Activated T-cell treated with anti-CD3 and anti-CD28 coated beads for 48 hours (primary cell): ENCODE data around the gene PIK3CG.
"Not testable (repeated sequence)": the region's sequence is repeated elsewhere in the genome, so short reads cannot be mapped to it uniquely, and the experiment has no call there.

Experiments used
- DNase-seq: peaks from one replicate; pipeline ENCODE4 v3.0.0-alpha.2; 2020; ENCODE audit warnings: low read depth

The PIK3CG gene

GRCh38 chr7:106887421-106887820 is 22.3 kb downstream of the PIK3CG start:
- no peak for DNase-seq

- no peak for DNase-seq
These were observed 23.1 kb downstream of the PIK3CG start for GRCh38 chr7:106888204-106888603.

- no peak for DNase-seq
These were observed 25.9 kb downstream of the PIK3CG start for GRCh38 chr7:106890952-106891351.

DNA sequence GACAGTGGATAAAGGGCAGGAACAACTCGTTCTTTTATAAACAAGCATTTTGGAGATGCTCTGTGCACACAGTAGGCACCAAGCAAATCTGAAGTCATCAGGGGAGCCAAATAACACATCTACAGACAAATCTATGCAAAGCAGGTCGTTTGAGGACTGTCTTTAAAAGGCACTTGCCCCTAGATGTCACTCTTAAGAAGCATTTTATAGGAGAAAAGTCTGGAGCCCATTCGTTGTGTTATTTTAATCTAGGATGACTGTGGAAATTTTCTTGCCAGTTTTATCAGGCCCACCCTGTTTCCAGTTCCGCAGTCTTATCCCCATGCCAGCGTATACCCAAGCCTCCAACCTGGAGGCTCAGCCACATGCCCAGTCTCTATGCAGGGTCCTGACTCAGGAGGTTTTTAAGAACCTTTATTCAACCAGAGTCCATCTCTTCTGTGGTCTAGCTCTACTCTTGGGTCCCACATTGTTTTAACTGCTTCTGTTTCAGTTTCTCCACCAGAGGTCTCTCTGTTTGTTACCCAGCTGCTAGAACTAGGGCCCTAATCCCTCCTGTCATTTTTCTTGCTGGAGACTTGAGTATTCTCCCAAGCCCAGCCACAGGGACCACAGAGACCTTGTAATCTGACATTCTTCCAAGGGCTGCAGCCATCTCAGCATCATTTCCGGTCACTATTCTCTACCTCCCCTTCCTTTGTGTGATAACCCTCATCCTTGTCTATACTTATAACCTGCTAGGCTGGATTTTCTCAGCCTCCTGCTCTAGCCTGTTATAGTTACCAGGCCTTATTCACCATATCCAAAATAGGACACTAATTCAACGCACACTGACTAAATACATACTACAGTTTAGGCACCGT is 26.7 kb downstream of the PIK3CG start:
- DNase-seq, result no peak

GRCh38 chr7:106893591-106893990 is 28.5 kb downstream of the PIK3CG start:
- no peak for DNase-seq

DNA sequence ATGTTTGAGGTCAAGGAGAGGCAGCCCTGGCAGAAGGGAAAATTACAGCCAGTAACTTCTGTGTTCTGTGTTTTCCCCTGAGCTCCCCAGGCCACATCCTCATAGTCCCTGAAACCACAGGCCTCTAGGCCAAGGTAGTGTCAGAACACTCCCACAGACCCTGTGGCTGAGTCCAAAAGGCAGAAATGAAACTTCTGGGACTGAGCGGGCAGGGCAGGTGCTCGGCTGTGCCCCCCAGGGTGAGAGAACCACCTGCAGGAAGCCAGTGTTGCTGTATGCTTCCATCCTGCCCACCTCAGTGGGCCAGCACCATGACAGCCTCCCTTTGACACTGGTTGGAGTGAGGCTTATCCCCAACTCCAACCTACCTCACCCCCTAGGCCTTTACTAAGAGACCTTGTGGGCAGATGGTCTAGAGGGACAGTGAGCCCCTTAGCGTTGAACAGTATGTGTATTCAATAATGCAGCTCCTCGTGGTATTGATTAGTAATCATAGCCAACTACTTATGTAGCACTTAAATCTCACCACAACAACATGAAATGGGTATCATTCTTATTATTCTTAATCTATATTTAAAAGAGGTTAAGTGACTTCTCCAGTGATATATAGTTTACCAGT is 30.3 kb downstream of the PIK3CG start:
- peak; percentile 11 for DNase-seq

GRCh38 chr7:106896231-106896630 is 31.1 kb downstream of the PIK3CG start:
- DNase-seq, result no peak

- not testable (repeated sequence) for DNase-seq
These were observed 32.5 kb downstream of the PIK3CG start for GRCh38 chr7:106897553-106897952.

GRCh38 chr7:106898967-106899366 is 33.9 kb downstream of the PIK3CG start:
- not testable (repeated sequence) for DNase-seq

DNA sequence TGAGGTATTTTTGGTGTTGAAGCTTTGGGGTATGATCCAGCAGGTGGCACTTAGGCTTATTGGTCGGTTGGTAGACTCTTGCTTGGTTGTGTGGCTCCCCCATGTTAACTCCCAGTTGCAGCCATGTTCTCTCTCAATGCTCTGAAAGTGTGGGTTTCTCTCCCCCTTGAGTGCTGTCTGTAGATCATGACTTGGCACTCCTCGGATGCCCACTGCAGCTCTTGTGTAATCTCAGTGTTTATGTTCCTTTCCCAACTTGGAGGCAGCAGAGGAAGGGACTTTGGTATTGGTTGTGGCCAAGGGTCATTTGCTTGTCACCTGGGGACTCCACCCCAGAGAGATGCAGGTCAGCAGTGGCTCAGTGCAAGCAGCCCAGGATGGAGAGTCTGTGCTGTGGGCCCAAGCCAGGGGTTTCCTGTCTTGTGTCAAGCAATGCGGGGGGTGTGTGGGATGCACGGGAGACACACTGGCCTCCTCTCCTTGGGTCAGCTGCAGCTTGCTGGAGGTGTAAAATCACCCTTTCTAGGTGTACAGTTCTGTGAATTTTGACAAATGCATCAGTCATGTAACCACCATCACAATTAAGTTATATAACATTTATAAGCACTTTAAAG is 36.9 kb downstream of the PIK3CG start:
- no peak for DNase-seq

DNA sequence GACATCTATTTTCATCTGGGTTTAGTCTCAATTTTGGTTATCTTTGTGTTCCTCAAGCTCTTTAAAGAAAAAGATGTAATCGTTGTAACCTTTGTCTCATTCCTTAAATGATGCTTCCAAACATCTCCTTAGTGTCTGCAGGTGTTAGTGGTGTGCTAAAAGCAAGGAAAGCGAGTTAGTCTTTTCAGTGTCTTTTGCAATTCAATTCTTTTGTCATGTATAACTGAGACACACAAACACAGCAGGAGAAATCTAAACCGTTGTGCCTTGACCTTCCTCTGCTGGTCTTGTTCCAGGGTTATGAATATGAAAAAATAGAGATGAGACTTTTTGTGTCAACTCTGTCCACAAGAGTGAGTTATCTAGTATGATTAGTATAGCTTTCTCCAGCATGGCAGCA is 40.7 kb downstream of the PIK3CG start:
- no peak for DNase-seq

- no peak for DNase-seq
These were observed 46.9 kb downstream of the PIK3CG start for GRCh38 chr7:106911959-106912358.

DNA sequence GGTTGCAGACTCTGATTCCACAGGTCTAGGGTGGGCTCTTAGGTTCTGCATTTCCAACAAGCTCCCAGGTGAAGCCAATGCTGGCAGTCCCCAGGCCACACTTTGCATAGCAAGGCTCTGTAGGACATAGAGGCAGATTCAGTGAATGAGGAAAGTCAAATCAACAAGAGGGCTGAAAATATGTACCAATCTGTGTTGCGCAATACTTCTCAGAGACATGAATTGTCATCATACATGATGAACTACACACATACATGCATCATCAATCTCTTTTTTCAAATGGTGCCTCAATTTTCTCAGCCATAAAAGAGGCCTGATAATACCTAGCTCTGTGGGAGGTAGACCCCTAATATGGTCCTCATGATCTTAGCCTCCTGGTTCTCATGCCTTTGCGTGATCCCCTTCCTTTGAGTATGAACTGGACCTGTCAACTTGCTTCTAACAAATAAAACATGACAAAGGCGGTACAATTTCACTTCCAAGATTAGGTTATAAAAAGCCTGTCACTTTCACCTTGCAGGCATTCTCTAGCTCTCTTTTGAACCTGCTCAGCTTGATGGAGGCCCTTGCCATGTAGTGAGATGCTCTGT is 49.0 kb downstream of the PIK3CG start:
- DNase-seq, result no peak

DNA sequence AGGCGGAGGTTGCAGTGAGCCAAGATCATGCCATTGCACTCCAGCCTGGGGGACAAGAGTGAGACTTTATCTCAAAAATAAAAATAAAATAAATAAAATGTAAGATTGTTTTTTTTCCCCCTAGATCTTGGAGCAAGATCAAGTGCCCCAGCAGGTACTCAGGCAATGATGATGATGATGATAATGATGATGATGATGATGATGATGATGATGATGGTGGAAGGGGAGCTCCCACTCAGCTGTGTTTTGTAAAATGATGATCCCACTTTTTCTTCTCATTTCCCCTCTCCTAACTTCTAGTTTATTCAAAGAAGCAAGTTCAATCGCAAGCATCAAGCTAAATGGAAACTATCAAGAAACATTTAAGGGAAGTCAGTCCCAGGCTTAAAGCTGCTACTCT is 50.3 kb downstream of the PIK3CG start:
- no peak for DNase-seq

GRCh38 chr7:106915873-106916272 is 50.8 kb downstream of the PIK3CG start:
- no peak for DNase-seq

- no peak for DNase-seq
These were observed 51.6 kb downstream of the PIK3CG start for GRCh38 chr7:106916679-106917078.

DNA sequence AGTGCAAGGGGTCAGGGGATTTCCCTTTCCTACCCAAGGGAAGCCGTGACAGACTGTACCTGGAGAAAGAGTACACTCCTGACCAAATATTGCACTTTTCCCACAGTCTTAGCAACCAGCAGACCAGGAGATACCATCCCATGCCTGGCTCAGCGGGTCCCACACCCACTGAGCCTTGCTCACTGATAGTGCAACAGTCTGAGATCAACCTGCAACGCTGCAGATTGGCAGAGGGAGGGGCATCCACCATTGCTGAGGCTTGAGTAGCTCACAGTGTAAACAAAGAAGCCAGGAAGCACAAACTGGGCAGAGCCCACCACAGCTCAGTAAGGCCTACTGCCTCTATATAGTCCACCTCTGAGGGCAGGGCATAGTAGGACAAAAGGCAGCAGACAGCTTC is 53.9 kb downstream of the PIK3CG start:
- DNase-seq, result no peak

DNA sequence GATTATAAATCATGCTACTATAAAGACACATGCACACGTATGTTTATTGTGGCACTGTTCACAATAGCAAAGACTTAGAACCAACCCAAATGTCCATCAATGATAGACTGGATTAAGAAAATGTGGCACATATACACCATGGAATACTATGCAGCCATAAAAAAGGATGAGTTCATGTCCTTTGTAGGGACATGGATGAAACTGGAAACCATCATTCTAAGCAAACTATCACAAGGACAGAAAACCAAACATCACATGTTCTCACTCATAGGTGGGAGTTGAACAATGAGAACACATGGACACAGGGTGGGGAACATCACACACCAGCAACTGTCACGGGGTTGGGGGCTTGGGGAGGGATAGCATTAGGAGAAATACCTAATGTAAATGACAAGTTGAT is 59.4 kb downstream of the PIK3CG start:
- not testable (repeated sequence) for DNase-seq

DNA sequence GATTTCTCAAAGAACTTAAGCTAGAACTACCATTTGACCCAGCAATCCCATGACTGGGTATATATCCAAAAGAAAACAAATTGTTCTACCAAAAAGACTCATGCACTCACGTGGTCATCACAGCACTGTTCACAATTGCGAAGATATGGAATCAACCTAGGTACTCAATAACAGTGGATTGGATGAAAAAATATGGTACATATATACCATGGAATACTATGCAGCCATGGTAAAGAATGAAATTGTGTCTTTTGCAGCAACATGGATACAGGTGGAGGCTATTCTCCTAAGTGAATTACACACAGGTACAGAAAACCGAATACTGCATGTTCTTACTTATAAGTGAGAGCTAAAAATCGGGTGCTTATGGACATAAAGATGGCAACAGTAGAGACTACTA is 61.8 kb downstream of the PIK3CG start:
- DNase-seq, result no peak

- DNase-seq, result no peak
These were observed 62.5 kb downstream of the PIK3CG start for GRCh38 chr7:106927536-106927935.

- not testable (repeated sequence) for DNase-seq
These were observed 64.5 kb downstream of the PIK3CG start for GRCh38 chr7:106929616-106930015.

DNA sequence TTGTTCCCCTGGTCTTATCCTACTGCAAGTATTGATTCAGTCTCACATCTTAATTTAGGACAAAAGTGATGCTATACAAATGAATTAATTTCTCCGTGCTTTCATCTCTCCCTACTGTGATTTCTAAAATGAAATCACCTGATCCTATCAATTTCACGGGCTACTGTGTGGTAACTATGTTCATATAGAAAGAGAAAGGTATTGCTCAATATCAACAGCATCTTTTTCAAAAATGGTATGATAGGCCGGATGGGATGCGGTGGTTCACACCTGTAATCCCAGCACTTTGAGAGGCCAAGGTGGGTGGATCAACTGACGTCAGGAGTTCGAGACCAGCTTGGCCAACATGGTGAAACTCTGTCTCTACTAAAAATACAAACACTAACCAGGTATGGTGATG is 71.2 kb downstream of the PIK3CG start:
- DNase-seq, result no peak

GRCh38 chr7:106938122-106938521 is 73.0 kb downstream of the PIK3CG start:
- not testable (repeated sequence) for DNase-seq
